NT2/D1 (cell line): ENCODE measurements around the gene AGTR1.

Experiments
- SUZ12 ChIP-seq: IDR thresholded peaks from 2 replicates; pipeline ENCODE4 v1.6.1; 2011; ENCODE audit not compliant: insufficient read length, insufficient read depth; ENCODE audit errors: extremely low read depth
- YY1 ChIP-seq: IDR thresholded peaks from 2 replicates; pipeline ENCODE4 v1.6.1; 2011; ENCODE audit not compliant: insufficient read length, insufficient read depth
- ZNF274 ChIP-seq: IDR thresholded peaks from 2 replicates; pipeline ENCODE4 v1.6.1; 2011; ENCODE audit warnings: mild to moderate bottlenecking, low read depth, low read length

DNA sequence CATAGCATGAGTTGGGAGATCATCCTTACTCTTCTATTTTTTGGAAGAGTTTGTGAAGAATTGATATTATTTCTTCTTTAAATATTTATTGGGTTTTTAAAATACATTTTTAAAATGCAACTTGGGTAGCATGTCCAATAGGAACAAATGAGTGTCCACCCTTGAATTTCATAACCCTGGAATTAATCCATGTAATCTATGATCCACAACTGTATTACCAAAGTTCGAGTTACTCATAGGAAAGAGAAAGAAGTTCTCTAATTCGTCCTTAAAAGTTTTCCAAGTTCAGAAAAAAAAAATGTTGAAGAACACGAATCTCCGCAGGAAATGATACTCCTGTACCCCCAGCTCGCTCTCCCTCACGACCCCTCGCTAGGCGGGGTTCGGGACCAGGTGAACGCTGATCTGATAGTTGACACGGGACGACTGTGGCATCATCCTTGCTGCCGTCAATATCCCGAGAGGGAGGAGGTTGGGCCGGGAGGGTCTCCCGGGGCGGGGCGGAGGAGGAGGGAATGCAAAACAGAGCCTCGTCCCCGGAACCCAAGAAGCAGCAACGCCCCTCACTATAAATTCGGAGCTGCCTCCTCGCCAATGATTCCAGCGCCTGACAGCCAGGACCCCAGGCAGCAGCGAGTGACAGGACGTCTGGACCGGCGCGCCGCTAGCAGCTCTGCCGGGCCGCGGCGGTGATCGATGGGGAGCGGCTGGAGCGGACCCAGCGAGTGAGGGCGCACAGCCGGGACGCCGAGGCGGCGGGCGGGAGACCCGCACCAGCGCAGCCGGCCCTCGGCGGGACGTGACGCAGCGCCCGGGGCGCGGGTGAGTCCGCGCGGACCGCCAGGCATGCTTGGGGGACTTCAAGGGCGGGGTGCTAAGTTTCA is at the start of gene AGTR1:
- TF ChIP-seq ZNF274 (no peak), YY1 (no peak), SUZ12 (no peak)
